ENCODE results near the gene LRRC17.

- TF ChIP-seq CTCF (IDR thresholded peaks at IDR 0.05) (no peak), POLR2A (IDR thresholded peaks at IDR 0.05) (no peak)
Observed at GRCh38 chr7:102967798-102968197, 55.0 kb downstream of the LRRC17 start.

All from prostate gland (tissue), 2 donors.